HG02588 (cell line): ENCODE results near the gene LUZP2.

Experiments used
- ATAC-seq: cut with Tn5 transposase; IDR thresholded peaks from one replicate; pipeline ENCODE4 v1.9.1; 2021; ENCODE audit warnings: mild to moderate bottlenecking, moderate library complexity; ENCODE audit not compliant: unreplicated experiment

Gene LUZP2

GRCh38 chr11:25065746-25066145, 568.9 kb downstream of the LUZP2 start:
- no peak for ATAC-seq

DNA sequence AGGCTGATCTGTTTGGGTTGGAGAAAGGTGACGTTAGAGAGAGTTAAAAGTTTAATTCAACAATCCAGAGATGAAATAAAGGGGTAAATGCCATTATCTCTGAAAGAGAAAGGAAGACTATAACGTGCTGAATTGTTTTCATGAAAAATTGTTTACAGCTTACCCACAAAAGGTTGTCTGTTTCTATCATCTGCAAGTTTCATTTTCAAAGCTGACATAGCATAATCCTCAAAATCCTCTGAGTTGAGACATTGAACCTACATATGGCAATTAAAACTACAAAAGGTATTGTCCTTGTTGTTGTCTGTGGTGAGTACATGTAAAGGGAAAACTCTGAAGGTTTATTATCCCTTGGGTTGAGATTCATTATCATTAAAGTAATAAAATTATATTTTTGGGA, 569.9 kb downstream of the LUZP2 start:
- no peak for ATAC-seq

GRCh38 chr11:25068451-25068850, 571.6 kb downstream of the LUZP2 start:
- ATAC-seq, result no peak

DNA sequence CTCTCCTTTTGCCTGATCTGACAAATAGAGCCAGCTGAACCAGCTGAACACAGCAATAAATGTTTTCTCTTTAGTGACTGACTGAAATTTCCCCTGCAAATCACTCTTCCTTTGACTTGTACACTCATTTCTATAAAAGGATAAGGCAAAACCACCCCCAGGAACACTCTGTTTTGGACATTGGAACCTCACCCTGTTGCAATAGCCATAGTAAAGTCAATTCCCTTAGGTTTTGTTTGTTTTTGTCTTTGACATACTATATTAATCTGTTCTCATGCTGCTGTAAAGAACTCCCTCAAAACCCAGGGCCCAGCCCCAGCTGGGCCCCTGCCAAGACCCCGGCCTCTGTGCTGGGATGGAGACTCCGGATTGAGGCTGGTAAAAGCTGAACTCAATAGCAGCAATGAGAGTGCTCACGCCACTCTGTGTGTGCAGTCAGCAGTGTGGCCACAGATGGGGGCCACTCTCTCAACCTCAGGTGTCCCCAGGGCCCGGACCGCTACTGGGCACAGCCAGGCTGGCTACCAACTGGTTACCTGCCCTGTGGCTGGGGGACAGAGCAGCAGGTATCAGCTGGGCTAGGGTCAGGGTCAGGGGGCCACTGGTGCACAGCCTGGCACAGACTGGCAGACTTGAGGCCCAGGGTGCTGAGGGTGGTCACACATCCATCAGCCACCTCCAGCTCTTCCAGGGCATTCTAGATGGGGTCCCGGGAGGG, 597.4 kb downstream of the LUZP2 start:
- no peak for ATAC-seq

GRCh38 chr11:25119416-25119815, 622.6 kb downstream of the LUZP2 start:
- no peak for ATAC-seq
